Sigmoid colon (tissue), 4 donors: Measurements from ENCODE around the gene CDH13.

Experiments used
- CTCF ChIP-seq, 4 experiments: fragments of 450-650 bp in 3 of 4; fragments of 200-600 bp in 1 of 4; IDR thresholded peaks; one replicate each; pipeline ENCODE4 v1.5.1; 2016 to 2019; ENCODE audit warnings: antibody characterized with exemption in 4 of 4, mild to moderate bottlenecking in 3 of 4, moderate library complexity in 2 of 4
- POLR2A ChIP-seq, 2 donors: fragments of 450-650 bp; IDR thresholded peaks; one replicate each; pipeline ENCODE4 v1.6.1; 2016; ENCODE audit warnings: antibody characterized with exemption in 2 of 2, mild to moderate bottlenecking in 2 of 2, moderate library complexity in 2 of 2
- POLR2AphosphoS5 ChIP-seq, 4 donors: sonication (generic); formaldehyde crosslinking; IDR thresholded peaks; one replicate each; pipeline ENCODE4 v1.6.1; 2017; ENCODE audit warnings: antibody characterized with exemption in 4 of 4

GRCh38 chr16:82862057-82862456 lies 235.3 kb downstream of the CDH13 start:
- TF ChIP-seq POLR2AphosphoS5 (IDR thresholded peaks at IDR 0.05) (no peak), CTCF (IDR thresholded peaks at IDR 0.05) (no peak), POLR2A (IDR thresholded peaks at IDR 0.05) (no peak)
